Esophagus muscularis mucosa (tissue), 3 donors: Measurements from ENCODE around the gene STK39.

Experiments used
- POLR2AphosphoS5 ChIP-seq, 2 donors: sonication (generic); formaldehyde crosslinking; IDR thresholded peaks; one replicate each; pipeline ENCODE4 v1.6.1; 2017; ENCODE audit warnings: antibody characterized with exemption in 2 of 2
- TF ChIP-seq, protein P1 (sequence below), 3 experiments: fragments of 200-600 bp in 2 of 3; fragments of 450-650 bp in 1 of 3; sonication (generic) in 2 of 3; IDR thresholded peaks; one replicate each; pipeline ENCODE4 v1.5.1; 2017 to 2019; ENCODE audit warnings: antibody characterized with exemption in 3 of 3, mild to moderate bottlenecking in 2 of 3, moderate library complexity in 1 of 3

DNA sequence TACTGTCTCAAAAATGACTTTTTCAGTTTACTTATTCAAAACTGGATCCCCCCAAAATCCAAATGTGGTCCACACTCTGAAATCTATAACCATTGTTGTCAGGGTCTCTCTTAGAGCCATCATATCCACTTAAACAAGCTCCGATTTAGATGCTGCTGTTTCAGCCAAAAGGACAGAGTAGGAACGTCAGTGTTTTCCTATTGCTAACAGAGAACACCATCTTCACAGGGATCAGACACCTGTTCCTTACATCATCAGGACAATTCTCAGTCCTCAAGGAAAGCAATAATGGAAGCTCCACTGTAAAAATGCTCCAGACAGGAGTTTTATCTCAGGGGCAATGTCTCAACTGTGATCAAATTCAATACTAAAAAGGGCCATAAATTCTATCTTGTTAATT, 155.4 kb downstream of the STK39 start:
- TF ChIP-seq, protein P1, sequence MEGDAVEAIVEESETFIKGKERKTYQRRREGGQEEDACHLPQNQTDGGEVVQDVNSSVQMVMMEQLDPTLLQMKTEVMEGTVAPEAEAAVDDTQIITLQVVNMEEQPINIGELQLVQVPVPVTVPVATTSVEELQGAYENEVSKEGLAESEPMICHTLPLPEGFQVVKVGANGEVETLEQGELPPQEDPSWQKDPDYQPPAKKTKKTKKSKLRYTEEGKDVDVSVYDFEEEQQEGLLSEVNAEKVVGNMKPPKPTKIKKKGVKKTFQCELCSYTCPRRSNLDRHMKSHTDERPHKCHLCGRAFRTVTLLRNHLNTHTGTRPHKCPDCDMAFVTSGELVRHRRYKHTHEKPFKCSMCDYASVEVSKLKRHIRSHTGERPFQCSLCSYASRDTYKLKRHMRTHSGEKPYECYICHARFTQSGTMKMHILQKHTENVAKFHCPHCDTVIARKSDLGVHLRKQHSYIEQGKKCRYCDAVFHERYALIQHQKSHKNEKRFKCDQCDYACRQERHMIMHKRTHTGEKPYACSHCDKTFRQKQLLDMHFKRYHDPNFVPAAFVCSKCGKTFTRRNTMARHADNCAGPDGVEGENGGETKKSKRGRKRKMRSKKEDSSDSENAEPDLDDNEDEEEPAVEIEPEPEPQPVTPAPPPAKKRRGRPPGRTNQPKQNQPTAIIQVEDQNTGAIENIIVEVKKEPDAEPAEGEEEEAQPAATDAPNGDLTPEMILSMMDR (IDR thresholded peaks at IDR 0.05): no peak
- TF ChIP-seq POLR2AphosphoS5 (IDR thresholded peaks at IDR 0.05): no peak
